HG02623 (cell line): ENCODE measurements around the gene SYNJ1.
A peak's percentile ranks its signal among the peaks of the same experiment; 100 is the strongest.
"Not testable (repeated sequence)": the region's sequence is repeated elsewhere in the genome, so short reads cannot be mapped to it uniquely, and the experiment has no call there.

Experiments used
- ATAC-seq: cut with Tn5 transposase; IDR thresholded peaks from one replicate; pipeline ENCODE4 v1.9.1; 2021; ENCODE audit warnings: moderate library complexity; ENCODE audit not compliant: unreplicated experiment

SYNJ1 gene

GRCh38 chr21:32613436-32614043, 114.3 kb downstream of the SYNJ1 start:
- ATAC-seq: no peak

DNA sequence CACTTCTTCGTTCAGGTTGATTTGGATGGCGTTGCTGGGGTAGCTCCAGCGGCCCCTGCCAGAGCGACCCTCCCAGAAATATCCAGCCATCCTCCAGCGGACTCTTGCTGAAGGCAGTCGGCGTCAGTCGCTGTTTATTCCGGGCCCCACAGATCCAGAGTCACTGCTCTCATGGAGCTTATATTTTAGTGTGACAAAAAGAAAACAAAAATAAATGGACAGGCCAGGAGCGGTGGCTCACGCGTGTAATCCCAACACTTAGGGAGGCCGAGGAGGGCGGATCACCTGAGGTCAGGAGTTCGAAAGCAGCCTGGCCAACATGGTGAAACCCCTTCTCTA, 114.8 kb downstream of the SYNJ1 start:
- ATAC-seq: no peak

DNA sequence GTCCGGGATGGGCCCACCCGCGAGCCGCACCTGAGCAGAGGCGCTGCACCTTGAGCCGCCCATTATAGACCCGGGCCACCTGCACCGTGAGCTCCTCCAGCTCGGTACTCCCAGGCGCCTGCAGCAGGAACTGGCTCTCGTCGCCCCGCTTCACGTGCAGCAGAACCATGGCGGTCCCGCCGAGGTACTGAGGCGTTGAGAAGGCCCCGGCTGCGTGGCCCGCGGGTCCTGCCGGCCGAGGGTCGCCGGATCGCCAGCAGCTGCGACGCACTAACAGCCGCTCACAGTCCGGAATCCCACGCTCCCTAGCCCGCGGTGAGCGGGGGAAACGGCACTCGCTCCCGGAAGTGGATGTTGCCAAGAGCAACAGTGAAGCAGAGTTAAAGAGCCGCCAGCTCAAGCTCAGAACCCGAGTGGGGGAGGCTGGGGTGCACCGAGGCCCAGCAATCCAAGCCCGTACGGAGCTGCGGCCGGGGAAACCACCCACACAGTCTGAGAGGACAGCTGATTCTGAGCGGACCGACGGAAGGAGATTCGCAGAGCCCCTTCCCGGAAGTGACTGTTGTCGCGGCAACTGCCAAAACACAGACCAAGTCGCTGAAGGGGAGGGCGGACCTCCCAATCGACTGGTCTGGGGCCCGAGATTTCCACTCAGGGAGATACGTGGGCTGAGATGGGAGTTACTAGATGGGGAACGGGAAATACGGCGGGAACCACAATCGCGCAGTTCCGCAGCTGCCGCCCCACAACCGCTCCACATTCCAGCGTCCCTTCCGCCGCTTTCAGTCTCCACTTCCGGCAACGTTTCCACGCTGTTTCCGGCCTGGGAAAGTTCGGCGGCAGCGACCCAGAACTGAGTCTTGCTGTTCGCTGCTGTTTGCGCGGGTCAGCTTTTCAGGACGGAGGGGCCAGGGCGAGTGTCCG, 115.5 kb downstream of the SYNJ1 start, which contains the start of gene CFAP298:
TSS of gene CFAP298 (minus strand) at position 303 of the 924 bp plus-strand sequence. CDS start at position 169, 134 bp downstream.
- peak; percentile 94 for ATAC-seq

DNA sequence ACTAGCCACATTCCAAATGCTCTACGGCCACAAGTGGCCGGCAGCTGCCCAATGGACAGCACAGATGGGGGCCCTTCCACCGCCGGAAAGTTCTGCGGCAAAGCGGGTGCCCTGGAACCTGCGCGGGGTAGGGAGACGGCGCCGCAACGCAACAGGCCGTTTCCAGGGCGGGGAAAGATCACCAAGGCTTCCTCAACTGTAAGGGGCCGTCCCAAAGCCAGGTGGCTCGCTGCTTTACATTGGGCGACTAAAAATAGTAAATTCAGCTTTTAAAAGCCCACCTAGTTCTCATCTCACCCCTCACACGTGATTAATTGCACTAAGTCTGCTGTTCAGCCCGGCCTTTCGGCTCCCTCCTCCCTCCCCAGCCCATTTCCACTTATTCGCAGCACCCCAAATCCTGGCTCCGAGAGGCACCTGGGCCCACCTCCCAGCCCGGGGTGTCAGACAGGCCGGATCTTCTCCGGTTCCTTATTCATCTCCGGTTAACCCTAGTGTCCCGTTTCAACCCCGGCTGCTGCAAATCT, 116.3 kb downstream of the SYNJ1 start:
- no peak for ATAC-seq

DNA sequence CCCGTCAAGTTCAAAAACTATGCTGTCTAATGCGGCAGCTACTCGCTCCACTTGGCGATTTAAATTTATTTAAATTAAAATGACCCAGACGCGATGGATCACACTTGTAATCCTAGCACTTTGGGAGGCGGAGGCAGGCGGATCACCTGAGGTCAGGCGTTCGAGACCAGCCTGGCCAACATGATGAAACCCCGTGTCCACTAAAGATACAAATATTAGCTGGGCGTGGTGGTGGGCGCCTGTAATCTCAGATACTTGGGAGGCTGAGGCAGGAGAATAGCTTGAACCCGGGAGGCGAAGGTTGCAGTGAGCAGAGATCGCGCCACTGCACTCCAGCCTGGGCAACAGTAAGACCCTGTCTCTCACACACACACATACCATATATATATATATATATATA, 116.9 kb downstream of the SYNJ1 start:
- ATAC-seq: not testable (repeated sequence)

DNA sequence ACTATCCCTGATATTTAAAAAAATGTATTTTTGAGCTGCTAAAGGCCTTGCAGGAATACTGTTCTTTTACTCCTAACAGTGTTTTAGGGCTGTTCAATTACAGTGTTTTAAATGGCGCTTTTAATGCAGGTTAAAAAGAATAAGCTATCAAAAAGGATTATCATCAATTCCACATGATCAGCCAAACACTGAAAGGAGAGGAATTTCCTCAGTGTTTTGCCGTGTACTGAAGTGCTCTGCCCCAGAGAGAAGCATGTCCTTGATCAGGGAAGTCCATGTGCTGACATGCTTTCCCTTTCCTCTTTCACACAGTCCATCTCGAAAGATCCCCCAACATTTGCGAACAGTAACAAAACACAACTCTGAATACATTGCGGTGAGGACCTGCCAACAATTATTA, 119.0 kb downstream of the SYNJ1 start:
- no peak for ATAC-seq

DNA sequence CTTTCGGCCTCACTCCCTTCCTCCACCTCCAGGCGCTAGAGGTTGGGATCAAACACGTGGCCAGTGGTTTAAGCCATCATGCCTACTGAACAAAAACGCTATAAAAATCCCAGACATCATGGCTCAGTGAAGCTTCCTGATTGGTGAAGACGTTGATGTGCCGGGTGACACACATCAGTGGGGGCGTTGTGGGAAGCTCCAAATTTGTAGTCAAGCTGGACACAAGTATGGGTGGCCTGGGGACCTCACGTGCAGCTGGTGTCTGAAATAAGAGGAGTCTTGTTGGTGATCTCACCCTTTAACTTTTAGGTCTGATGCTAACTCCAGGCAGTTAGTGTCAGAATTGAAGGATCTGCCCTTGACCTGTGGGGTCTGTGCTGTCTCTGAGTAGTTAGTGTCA, 122.3 kb downstream of the SYNJ1 start:
- ATAC-seq: no peak

DNA sequence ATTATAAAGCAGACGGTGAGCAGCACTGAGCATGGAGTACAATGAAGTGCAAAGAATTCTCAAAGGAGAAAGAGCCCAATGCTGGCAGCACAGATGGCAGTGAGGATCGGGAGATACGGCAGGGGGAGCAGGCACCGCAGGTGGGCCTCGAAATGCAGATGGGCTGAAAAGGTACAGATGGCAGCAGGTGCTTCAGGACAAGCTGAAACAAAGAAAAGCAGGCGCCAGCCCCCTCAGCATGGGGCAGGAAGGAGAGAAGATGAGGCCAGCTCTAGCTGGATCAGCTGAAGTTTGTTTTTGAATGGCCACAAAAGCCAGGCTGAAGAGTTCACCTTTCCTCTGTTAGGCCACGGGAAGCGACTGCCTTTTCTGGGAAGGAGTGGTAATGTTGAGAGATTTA, 123.3 kb downstream of the SYNJ1 start:
- no peak for ATAC-seq

- no peak for ATAC-seq
These were observed 124.7 kb downstream of the SYNJ1 start for GRCh38 chr21:32603131-32603530.

GRCh38 chr21:32602099-32602498, 125.7 kb downstream of the SYNJ1 start:
- ATAC-seq: no peak

DNA sequence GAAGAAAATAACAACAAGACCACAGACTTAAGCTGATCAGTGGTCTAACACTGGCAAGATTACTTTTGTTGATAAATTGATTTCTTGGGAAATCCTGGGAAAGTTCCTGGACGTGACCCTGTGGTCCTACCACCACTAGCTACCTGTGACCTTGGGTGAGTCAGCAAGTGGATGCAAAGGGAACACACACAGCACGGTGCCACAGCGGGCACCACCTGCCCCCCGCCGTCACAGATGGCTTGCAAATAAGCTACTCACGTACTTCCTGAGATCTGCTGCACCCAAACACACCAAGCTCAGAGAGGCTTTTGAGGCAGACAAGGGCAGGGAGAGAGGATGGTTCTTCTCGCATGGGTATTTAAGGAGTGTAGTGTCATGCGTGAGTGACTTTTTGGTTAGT, 128.3 kb downstream of the SYNJ1 start:
- ATAC-seq: no peak

GRCh38 chr21:32599091-32599490, 128.7 kb downstream of the SYNJ1 start:
- ATAC-seq: no peak

DNA sequence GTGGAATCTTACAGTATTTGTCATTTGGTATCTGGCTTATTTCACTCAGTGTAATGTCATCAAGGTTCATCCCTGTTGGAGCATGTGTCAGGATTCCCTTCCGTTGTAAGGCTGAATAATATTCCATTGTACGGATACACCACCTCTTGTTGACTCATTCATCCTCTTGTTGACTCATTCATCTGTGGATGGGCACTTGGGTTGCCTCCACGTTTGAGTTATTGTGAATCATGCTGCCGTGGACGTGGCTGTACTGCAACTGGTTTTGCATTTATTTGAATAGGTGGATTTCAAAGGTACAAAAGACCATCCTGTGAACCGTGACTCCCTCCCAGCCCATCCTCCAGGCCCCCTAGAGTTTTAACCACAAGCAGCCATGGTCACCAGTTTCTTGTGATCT, 130.6 kb downstream of the SYNJ1 start:
- ATAC-seq: no peak

GRCh38 chr21:32595431-32595830, 132.4 kb downstream of the SYNJ1 start:
- no peak for ATAC-seq

GRCh38 chr21:32593690-32594089, 134.1 kb downstream of the SYNJ1 start:
- ATAC-seq: no peak

DNA sequence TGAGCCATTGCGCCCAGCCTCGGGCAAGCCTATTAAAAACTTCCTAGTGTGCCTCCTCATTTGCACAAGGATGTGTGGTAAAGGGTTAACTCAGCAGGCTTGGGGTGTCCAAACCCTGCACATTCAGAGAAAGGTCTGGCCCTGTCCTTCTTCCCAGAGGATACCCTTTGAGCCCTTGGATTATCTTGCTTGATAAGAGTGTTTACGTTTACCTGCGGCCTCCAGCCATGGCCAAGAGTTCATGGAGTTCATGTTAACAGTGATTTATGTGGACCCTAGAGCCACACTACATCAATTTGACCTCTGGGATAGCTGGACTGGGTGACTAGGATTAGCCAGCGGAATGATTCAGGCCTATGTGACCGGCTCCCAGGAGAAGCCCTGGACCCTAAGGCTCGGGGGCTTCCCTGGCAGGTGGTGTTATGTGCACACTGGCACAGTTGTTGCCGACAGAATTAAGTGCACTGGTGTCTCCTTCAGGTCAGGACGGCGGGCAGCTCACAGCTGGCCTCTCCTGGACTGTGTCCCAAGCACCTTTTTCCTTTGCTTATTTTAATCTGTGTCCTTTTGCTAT, 134.8 kb downstream of the SYNJ1 start:
- no peak for ATAC-seq

DNA sequence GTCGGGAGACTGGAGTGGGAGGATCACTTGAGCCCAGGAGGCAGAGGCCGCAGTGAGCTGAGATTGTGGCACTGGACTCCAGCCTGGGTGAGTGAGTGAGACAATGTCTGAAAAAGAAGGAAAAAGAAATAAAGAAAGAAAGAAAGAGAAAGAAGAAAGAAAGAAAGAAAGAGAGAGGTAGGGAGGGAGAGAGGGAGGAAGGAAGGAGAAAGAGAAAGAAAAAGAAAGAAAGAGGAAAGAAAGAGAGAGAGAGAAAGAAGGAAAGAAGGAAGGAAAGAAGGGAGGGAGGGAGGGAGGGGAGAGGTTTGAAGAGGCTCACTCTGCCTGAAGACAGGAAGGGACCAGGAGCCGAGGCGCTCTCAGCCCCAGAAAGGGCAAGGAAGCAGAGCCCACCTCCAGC, 137.7 kb downstream of the SYNJ1 start:
- ATAC-seq: no peak

- ATAC-seq: no peak
These were observed 140.2 kb downstream of the SYNJ1 start for GRCh38 chr21:32587651-32588050.

DNA sequence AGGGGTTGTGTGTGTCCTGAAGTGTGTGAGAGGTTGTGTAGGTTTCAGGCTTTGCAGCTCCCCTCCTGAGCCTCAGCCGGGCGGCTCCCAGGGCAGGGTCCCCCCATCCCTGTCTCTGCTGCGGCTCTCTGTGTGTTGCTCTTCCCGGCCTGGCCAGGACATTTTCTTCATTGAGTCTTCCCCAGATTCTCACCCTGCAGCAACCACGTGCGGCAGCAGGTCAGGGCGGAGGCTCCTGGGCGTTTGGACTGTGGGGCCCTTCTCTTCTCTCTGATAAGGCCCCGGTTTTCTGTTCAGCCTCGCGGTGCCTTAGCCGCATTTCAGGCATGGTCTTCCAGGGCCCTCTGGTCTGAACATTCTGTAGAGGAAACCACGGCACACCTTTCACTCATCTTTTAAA, 140.7 kb downstream of the SYNJ1 start:
- ATAC-seq: no peak

DNA sequence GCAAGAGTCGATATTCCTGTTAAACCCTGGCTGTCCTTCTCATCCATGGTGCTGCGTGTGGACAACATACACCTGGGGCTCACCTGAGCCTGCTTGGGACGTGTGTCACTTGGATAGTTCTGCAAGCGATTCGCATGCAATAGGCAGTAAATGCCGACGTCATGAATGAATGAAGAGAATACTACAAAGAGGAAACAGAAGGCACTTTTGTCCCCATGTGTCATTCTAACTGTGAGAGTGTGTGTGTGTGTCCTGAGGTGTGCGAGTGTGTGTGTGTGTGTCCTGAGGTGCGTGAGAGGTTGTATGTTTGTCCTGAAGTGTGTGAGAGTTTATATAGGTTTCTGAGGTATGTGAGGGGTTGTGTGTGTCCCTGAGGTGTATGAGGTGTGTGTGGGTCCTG, 141.8 kb downstream of the SYNJ1 start:
- no peak for ATAC-seq

DNA sequence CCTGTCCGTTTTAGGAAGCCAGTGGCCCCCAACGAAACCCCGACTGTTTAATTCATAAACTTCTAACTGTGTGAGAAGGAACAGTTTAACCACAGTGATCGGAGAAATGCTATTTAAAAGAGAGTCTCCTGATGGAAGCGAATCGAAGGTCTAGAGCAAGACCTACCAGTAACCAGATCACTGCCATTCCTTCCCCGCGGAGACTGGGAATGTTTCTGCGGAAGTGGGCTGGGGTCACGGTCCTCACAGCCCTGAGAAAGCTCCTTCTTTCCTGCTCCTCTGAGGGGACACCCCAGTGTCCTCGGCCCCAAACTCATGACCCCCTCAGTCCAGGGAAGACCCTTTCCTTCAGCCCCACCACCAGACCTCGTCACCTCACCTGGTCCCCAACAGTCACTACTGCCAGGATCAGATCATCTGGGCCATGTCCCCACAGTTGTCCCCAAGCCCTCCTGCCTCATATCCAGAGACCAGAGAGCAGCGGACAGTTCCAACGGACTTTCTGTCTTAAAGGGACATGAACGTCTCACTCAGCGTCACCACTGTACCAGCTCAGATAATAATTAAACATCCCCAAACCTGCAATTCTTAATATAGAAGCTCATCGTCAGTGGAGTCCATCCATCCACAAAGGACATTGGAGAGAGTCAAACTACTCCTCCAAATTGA, 142.6 kb downstream of the SYNJ1 start, which contains the start of gene TCP10L:
TSS of gene TCP10L (minus strand) at position 482 of the 669 bp plus-strand sequence. CDS start 1,219 bp downstream, outside the sequence.
- no peak for ATAC-seq
